Kasumi-1 (cell line): ENCODE data around the gene SMC3.
"Not testable (repeated sequence)": the region's sequence is repeated elsewhere in the genome, so short reads cannot be mapped to it uniquely, and the experiment has no call there.

Experiments used
- DNase-seq, 2 experiments: peaks; one replicate each; lab custom pipeline; 2025; lab: John Stamatoyannopoulos, UW

The SMC3 gene

DNA sequence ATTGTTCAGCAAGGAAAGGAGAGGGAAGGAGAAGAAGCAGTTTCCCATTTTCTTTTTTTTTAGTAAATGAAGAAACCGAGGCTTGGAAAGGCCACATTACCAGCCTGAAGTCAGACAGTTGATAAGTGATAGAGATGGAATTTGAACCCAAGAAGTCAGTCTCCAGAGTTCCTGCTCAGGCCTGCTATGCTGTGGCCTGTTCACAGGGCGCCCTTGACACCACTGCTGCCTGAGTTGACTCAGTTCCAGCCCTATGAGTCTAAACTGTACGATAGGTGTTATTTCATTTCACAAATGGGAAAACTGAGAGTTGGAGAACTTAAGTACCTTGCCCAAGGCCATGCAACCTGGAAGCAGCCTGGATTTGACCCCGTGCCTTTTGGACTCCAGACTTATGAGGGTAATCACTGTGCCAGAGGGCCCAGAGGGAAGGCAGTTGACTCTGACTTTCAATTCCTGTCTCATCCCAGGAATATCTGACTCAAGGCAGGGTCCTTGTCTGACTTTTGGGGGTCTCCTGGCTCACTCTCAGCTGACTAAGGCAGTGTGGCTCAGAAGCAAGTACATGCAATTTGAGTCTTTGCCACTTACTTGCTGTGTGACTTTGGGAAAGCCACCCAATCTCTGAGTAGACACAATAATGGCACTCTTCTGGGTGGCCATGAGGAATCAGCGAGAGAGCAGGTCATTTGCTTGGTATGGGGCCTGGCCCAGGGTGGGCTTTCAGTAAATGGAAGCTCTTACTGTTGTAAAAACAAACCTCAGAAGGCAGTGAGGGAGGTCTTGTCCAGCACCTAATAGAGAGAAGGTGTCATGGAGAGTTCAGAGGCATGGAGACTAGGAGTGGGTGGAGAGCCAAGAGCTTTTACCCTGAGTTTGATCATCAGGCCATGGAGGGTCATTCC lies 58.7 kb downstream of the SMC3 start:
- DNase-seq, result no peak

GRCh38 chr10:110628161-110628560 lies 60.7 kb downstream of the SMC3 start:
- DNase-seq, result no peak

DNA sequence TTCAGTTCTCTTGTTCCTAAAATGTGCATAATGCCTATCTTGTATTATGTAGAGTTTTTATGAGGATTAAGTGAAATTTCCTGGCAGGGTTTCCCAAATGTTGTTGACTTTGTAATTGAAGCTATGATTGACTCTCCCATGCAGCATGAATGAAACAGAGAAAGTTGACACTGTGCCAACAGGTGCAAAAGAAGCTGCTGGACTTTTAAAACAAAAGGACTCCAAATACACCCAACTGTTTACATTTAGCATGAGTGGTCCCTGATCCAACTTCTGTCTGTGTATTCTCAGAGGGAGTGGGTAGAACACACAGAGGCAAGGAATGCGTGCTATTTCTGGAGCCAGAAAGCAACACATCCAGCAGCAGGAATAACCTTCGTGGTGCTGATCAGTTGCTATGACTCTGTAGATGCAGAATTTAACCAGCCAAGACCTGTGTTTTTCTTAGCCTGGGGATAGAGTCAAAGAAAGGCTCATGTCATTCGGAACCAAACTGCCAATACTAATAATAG lies 62.2 kb downstream of the SMC3 start:
- no peak for DNase-seq

DNA sequence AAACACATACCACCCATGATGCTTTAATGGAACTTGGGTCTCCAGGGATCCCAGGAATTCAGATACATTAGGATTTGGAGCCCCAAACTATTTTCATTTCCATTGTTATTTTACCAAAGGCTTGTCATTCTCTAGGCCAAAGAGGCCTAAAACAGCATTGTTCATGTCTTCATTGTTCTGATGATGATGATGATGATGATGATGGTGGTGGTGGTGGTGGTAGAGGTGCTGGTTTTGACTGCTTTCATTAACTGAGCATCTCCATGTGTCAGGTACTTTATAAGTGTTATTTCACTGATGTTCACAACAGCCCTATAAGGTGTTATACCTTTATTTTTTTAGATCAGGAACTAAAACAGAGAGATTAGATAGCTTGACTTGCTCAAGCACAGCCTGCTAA lies 64.4 kb downstream of the SMC3 start:
- DNase-seq, result no peak

GRCh38 chr10:110632591-110633215 lies 65.2 kb downstream of the SMC3 start:
- DNase-seq, result no peak

DNA sequence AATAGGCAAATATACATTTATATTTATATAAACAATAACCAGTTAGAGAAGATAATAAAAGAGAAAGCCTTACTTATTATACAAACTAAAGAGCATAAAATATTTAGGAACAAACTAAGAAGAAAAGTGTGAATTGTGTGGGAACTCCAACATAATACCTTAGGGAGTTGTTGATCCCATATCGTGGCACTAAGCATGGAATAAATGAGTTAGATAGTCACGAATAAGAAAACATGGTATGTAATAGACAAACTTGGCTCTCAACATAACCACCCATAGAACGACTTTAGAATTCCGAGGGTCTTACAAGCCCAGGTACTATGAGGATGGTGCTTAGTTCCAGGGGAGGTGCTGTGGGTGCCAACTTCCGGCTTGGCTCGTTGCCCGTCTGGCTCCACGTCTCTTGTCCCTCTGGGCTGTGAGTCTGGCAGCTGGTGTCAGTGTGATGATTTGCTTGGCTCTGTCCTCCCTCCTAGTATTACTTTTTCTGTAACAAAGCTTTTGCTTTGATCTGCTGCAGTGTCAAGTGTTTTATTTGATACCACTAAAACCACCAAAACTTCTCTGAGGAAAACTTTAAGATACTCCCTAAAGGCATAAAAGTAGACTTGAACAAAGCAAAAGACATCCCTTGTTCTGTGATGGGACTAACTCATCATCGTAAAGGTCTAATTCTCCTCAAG lies 67.2 kb downstream of the SMC3 start:
- no peak for DNase-seq

GRCh38 chr10:110636572-110636931 lies 69.1 kb downstream of the SMC3 start:
- DNase-seq, result no peak

DNA sequence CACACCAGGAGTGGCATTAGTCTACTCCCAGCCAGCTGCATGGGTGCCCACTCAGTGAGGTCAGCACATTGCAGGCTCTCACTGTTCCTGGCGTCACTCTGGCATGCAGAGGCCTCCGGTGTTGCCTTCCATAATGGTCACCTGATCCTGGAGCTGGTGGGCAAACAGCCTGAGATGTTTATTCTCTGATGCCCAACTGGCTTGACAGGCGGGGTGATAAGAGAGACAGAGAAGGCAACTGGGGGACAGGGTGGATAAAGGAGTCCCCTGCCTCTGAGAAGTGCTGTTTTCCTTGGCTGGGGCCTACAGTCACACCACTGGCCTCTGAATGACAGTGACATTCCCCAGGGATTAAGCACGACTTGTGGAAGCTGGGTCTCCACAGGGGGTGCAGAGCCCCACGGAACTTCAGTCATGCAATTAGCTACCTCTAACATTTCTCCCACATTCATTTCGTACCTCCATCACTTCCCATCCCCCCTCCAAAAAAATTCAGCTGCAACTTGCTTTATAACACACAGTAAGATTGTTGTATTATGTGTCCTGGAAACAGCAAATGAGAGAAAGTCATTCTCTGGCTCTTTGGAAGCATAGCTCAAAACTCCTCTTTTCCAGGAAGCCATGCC lies 69.5 kb downstream of the SMC3 start:
- DNase-seq, result no peak

GRCh38 chr10:110637558-110638053 lies 70.1 kb downstream of the SMC3 start:
- DNase-seq, result no peak

DNA sequence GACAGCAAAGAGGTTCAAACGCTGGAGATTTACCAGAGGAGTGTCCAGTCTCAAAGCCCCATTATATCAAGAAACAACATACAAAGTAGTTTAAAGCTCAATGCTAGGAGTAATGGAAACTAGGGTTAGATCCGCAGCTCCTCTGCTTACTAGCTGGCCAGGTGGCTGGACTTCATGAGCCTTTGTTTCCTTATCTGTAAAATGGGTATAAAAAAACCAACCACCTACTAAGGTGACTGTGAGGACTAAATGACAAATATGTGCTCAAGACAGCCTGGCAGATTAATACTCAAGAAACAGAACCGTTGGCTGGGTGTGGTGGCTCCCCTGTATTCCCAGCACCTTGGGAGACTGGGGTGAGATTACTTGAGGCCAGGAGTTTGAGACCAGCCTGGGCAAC lies 70.8 kb downstream of the SMC3 start:
- no peak for DNase-seq

GRCh38 chr10:110639046-110639445 lies 71.6 kb downstream of the SMC3 start:
- not testable (repeated sequence) for DNase-seq

DNA sequence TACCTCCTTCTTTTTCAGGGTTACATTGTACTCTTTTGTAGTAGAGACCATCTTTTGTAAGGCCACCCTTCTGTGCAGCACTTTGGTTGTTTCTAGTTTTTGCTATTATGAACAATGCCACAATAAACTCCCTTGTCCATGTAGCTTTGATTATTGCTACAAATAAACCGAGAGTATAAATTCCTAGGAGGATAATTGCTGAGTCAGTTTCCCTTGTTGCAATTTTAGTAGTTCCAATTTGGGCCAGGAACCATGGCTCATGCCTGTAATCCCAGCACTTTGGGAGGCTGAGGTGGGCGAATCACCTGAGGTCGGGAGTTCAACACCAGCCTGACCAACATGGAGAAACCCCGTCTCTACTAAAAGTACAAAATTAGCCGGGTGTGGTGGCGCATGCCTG lies 72.4 kb downstream of the SMC3 start:
- DNase-seq, result not testable (repeated sequence)

DNA sequence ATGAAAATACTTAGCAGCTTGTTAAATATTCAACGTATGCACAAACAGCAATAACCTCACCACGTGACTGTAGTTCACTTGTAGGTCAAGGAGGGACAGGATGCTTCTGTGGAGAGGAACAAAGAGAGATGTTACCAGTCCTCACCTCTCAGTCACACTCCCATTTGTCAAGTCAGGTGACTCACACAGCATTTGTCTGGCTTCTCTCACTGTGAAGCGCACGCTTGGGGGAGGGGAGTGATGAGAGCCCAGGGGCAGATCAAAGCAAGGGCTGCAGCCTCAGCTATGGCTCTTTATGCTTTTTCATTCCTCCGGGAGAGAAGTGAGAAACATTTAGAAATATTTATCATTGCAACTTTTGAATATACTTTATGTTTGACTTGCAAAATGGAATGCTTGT lies 73.8 kb downstream of the SMC3 start:
- no peak for DNase-seq

DNA sequence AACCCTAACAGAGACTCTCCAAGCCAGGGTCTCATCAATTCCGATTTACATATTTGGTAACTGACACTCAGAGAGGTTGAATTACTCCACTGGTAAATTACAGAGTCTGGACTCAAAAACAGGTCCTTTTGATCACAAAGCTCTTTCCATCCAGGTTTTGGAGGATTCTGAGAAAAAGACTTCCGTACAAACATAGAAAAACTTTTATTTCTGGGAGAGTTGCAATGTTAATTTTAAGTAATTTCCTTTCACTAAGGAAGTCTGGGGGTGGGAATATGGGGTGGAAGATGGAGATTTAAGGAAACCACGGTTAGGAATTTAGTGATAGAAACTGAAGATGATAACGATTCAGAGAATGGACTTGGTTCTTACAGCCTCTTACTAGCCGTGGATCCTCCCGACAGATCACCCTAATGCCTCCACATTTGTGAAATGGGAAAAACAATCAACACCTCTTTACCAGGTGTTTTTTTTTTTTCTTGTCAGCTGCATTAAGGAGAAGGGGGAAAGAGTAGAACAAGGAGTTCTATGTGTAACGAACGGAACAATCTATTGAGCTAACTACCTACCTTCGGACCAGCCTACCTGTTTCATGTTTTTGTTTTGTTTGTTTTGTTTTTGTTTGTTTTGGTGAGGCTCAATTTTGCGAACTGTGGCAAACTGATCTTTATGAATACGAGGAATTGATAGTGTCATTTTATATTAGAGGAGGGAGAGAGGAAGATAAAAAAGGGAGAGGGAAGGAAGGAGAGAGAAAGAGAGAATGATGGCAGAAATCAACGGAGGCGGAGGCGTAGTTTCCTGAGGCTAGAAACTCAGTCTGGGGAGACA lies 74.9 kb downstream of the SMC3 start:
- DNase-seq, result no peak

DNA sequence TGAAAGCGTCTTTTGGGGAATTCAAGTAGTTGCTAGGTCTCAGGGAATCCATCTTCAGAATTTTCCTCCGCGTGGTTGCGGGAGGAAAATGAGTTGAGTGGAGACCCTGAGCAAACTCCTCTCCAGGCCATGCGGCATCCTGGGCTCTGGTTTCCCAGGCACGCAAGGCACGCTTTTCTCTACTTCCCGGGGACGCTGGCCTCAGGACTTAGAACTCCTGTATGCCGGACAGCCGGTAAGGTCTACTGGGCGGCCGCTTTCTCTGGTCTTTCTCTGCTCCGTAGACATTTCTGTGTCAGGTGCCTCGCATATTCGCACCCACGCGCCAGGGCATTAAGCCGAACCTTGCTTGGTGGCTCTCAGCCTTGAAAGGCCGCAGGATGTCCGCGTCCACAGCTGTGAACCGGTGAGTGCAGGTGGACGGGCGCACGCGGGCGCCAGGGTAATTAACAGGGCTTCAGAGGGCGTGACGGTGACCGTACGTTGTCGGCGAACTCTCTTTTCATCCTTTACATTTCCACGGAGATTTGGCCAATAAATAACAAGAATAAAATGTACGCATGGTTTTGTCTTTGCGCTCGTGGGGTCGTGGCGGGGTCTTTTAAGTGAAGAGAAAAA lies 75.6 kb downstream of the SMC3 start:
- no peak for DNase-seq

- no peak for DNase-seq
These were observed 76.4 kb downstream of the SMC3 start, which contains the start of gene RBM20 for GRCh38 chr10:110643653-110644597. Gene RBM20 (plus strand): TSS chr10:110644336. CDS start chr10:110644455, 119 bp downstream.

DNA sequence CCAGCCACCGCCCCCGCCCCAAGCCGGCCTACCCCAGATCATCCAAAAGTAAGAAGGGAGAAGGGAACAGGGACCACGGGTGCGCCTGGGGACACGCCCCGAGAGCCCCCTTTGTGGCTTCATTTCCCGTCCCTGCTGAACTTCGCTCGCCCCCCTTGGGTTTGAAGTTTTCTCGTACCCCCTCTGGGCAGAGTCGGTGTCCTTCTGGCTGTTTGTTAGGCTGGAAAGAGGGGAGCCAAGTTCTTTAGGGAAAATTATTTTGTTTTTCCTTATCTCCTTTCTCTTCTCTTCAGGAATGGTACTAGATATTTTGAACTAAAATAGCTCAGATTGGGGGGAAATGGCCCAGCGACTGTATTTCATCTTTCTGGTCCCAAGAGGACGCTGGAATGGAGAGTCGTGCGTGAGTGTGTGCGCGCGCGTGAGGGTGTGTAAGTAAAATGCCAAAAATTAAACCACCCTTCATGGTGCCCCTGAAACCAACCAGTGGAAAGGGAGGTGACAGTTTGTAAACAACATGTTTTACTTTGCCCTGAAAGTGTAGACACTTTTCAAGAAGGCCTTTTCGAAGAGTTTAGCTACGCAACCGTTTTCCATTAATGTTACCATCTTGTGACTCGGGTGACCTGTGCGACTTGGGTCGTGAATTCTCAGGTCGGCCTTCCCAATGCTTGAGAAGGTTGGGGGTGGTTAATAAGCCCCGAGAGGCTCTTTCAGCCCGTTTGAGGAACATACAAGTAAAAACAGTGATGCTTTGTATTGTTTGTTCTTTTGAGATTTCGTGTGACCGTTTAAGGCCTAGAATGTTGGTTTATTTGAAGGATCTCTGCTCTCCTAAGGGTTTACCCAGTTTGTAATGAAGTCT lies 77.3 kb downstream of the SMC3 start:
- no peak for DNase-seq

DNA sequence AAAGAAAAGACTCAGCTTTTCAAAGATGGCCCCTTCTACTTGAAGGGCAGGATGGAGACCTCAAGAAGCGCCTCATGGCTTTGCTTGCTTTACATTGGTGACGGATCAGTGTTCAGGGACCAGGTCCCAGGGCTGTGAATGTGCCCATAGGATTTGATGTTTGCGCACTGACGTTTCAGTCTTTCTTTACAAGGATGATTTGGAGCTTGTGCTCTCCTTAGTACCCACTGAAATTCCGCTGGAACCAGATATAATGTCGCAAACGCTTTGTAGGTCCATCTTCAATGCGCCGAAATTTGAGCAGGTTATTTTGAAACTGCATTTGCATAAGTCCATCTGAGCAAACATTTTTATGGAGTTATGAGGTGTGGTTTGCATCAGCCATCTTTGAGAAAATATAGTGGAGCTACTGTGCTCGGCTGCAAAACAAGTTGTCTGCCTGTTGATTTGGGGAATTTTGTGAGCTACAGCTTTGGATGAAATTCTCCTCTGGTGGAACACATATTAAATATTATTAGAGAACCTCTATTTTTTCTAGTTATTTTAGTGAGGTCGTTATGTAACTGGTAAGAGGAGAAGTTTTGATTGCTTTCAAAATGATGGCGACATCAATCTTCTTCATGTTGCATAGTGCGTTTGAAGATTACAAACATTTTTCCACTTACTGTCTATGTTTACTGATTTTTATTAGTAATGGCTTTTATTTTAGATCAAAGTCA lies 79.1 kb downstream of the SMC3 start:
- DNase-seq, result no peak
